NB4 (cell line): ENCODE data around the gene TYK2.

Experiments
- CTCF ChIP-seq: IDR thresholded peaks from one replicate; pipeline ENCODE4 v1.5.1; 2012; ENCODE audit warnings: low read depth, low read length
- MAX ChIP-seq: IDR thresholded peaks from 2 replicates; pipeline ENCODE4 v1.6.1; 2011; ENCODE audit warnings: low read depth, low read length
- MYC ChIP-seq: IDR thresholded peaks from 2 replicates; pipeline ENCODE4 v1.6.1; 2011; ENCODE audit warnings: low read depth, low read length
- POLR2A ChIP-seq: IDR thresholded peaks from 2 replicates; pipeline ENCODE4 v1.6.1; 2011; ENCODE audit warnings: mild to moderate bottlenecking; ENCODE audit not compliant: insufficient read length; ENCODE audit errors: extremely low read depth

GRCh38 chr19:10356431-10356830, 23.9 kb downstream of the TYK2 start:
- no peak for TF ChIP-seq CTCF
- TF ChIP-seq MYC = no peak
- no peak for TF ChIP-seq POLR2A
- TF ChIP-seq MAX = no peak
